NCI-H2171 treated with DMSO at 0.1 percent for 48 hours (cell line): Measurements from ENCODE around the gene ATP8A2.

Source experiments
- DNase-seq: peaks from one replicate; lab custom pipeline; 2025; lab: John Stamatoyannopoulos, UW

Gene ATP8A2

DNA sequence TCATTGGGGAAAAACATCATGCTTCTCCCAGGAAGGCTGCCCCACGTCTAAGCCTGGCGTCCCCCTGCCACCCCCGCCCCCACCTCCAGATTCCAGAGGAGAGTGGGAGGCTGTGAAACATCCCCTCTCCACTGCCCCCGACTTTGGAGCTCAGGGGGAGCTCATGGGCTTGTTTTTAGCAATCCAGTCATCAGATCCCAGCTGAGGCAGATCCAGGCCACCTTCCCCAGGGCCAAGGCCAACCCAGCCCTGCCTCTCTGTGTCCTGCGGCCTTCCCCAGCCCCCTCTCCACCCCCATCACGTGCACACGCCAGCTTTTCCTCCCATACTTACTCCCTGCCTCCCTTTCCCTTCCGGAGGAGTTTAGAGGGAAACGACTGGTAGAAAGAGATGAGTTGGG, 641.2 kb downstream of the ATP8A2 start:
- no peak for DNase-seq

GRCh38 chr13:26015271-26016125, 643.7 kb downstream of the ATP8A2 start:
- no peak for DNase-seq

DNA sequence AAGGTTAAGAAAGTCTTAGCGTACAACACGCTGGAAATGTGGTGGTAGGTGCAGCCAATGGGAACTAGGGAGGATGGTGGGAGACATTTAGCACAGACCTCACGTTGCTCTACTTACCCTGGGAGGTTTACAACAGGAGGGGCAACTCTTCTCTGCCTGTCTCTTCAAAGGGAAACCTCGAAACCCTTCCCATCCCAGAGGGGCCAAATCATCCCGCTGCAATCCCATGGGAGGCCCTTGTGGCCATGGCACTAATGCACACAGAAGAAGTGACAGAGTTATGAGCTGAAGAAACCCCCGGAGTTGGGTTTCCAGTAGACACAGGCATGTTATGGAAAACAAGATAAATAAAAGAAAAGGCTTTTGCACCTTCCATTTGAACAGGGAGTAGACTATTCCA, 644.4 kb downstream of the ATP8A2 start:
- DNase-seq, result no peak

- no peak for DNase-seq
Observed at GRCh38 chr13:26017196-26017921, 645.6 kb downstream of the ATP8A2 start.

DNA sequence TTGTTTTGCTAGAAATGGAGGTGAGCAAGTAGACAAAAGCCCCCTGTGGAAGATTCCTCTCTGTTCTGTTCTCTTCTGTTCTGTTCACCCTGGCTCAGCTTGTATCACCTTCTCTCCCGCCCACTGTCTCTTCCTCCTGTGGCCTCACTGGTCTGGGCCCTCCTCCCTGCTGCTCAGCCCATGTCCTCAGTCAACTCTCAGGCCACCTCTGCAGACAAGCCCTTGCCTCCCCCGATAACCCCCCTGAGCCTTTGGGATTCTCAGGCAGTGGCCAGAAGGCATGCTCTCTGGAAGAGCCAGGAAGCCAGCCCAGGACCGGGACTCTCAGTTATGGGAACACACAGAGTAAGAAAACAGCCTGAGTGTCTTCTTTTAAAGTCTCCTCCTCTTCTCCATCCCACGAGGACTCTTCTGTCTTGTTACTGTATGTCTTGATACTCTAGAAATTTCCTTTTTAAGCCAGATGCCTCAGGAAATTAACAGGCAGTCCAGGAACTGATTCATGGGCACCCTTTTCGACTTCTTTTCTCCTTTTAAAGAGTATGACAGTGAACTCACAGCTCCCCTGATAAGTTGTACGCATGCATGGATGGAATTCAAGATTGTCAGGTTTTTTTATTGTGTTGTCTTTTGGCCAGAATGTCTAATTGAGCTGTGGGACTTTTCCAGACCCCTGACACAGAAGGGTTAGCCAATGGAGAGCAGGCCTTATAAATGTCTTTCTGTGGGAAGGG, 646.3 kb downstream of the ATP8A2 start:
- no peak for DNase-seq

DNA sequence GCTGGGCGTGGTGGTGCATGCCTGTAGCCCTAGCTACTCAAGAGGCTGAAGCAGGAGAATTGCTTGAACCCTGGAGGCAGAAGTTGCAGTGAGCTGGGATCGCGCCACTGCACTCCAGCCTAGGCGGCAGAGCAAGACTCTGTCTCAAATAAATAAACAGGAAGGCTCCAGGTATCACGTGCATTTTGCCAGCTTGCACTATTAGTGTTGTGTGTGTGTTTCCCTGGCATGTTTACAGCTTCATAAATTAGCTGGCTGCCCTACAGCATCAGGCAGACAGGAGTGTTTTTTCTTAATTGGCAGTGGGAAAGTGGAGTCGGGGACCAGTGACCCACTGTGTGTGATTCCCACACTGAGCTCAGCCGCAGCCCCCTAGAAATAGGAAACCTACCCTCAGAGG, 647.5 kb downstream of the ATP8A2 start:
- no peak for DNase-seq

GRCh38 chr13:26019881-26020870, 648.4 kb downstream of the ATP8A2 start:
- DNase-seq, result no peak

DNA sequence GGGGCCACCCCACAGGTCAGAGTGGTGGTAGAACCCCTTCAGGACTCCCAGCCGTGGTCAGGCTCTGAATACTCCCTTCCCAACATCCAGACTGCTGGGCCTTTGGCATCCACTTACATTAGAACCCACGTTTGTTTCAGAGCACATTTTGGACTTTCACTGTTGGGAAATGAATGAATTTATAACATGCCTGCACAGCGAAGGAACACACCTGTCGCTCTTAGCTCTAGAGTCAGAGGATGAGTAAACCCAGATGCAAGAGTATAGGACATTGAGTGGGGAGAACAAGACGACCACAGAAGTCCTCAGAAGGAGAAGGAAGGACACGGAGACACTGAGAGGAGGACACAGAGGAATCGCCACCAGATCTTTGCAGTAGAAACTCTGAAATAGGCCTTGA, 649.1 kb downstream of the ATP8A2 start:
- no peak for DNase-seq

- peak; percentile 33 for DNase-seq
Observed at GRCh38 chr13:26021516-26021915, 649.7 kb downstream of the ATP8A2 start.

- DNase-seq, result no peak
Observed at GRCh38 chr13:26021956-26022355, 650.2 kb downstream of the ATP8A2 start.

- peak; percentile 55 for DNase-seq
Observed at GRCh38 chr13:26022538-26023292, 650.9 kb downstream of the ATP8A2 start.

DNA sequence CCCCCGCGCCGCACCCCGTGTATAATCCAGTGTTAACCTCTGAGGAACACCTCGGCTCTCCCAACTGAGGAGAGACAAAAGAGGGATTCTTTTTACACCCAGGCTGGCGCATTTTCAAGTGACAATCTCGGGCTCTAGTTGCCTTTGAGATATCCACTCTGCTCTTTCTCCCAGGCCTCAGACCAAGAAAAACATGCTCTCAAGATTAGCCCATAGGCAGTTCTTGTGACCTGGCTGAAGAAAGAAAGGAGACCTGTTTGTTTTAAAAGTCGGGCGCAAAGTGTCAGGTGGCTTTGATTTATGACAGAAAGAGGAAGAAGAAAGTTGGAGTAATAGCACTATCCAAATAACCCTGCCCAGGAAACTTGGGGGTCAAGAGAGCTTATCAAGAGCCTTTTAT, 652.8 kb downstream of the ATP8A2 start:
- no peak for DNase-seq

GRCh38 chr13:26025196-26025595, 653.4 kb downstream of the ATP8A2 start:
- no peak for DNase-seq

DNA sequence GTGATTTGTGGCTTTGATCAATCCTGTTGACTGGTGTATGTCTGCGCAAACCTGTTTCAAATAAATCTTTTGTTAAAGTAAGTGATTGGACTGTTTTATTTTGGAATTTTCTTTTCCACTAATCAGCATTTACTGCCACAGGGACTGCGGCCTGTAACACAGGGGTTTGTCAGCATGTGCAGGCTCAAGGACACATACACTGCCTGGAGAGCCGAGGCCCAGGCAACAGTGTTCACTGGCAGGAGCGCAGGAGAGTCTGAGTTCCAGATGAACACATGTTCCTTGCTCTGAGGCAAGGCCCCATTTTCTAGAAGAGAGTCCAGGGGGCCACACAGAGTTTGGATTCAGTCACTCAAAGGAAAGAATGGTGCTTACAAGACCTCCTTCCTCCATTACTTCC, 654.0 kb downstream of the ATP8A2 start:
- no peak for DNase-seq

DNA sequence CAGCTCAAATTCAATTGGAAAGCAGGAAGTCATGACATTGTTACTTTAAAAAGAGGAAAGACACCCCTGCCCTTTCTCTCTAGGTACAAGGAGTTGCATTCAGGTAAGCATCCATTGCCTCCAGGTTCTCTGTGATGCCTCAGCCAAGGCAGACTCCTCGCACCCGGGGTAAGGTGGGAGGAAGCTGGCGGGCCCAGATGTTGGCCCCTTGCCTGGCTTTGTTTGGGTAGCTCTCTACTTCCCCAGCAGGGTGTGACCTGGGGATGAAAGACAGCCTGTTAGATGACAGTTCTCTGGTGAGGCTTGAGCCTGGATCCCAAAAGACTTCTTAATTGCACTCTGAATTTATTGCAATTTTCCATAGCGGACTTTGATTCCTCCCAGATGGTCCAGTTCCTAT, 654.4 kb downstream of the ATP8A2 start:
- DNase-seq, result no peak

GRCh38 chr13:26029581-26030136, 657.9 kb downstream of the ATP8A2 start:
- DNase-seq, result no peak

GRCh38 chr13:26030331-26030730, 658.6 kb downstream of the ATP8A2 start:
- no peak for DNase-seq

DNA sequence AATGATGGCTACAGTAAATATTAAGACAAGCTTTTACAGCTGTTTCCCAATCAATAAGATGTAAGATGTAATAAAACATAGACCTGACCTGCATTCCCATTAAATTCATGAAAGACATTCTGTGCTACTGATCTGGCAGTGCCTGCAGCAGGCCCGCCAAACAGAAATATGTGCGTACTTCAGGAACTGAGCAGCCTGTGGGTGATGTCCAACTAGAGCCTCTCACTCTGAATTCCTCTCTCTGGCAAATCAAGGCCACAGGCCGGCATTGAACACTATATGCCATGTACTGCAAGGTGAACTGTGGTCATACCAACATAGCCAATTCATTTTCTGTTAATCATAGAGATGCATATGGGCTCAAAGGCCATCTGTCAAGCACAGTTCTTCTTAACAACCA, 662.2 kb downstream of the ATP8A2 start:
- DNase-seq, result no peak

GRCh38 chr13:26036383-26036782, 664.6 kb downstream of the ATP8A2 start:
- DNase-seq, result no peak

DNA sequence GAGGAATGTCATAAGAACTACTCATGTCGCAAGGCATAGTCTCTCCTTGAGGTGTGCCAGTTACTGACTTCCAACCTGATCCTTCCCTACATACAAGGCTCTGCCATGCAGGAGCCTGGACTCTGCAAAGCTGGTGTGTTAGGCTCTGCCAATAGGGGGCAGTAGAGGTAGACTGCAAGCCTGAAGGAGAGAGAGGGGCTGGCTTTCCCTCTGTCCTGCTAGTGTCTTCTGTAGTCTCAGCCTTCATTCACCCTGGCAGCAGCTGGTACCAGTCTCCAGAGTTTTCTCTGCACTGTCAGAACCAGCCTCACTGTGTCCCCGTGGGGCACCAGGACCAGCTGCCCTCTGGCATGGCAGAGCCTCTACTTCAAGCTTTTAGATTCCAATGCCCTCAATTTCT, 665.5 kb downstream of the ATP8A2 start:
- no peak for DNase-seq
